Left ventricle myocardium superior (tissue), 1 donor: ENCODE results near the gene CLTCL1. TPM values are rescaled to one million over a fixed set of nuclear protein-coding genes. Genes with fewer than 3 reads are reported as not detected.

Source experiments
- total RNA-seq: library from RNA; stranded (reverse); fragmentation: NEBNext Ultra II Directional; extraction: Animal tissue kit (Norgen Biotek cat#: 25700); gene quantifications from one replicate; pipeline ENCODE4 v1.2.1, GENCODE V29; 2021
- donor health status: DM: no; HTN: yes; CAD: no; lungs with severe emphysema.

The CLTCL1 gene
- total RNA-seq, 1 donor from 2014 or later: 9.6 TPM

Other genes starting within 250 kb of the CLTCL1 start
- gene DGCR2, start 169.3 kb downstream of the CLTCL1 start, total RNA-seq: 33.1 TPM
- gene TSSK2, start 160.4 kb downstream of the CLTCL1 start, total RNA-seq: not detected
- 9.3 TPM for gene ESS2, start 147.1 kb downstream of the CLTCL1 start, total RNA-seq
- gene GSC2, start 141.4 kb downstream of the CLTCL1 start, total RNA-seq: not detected
- 27.8 TPM for gene SLC25A1, start 113.0 kb downstream of the CLTCL1 start, total RNA-seq
- gene HIRA, start 140.0 kb upstream of the CLTCL1 start, total RNA-seq: 18.2 TPM
- 52.7 TPM for gene MRPL40, start 140.8 kb upstream of the CLTCL1 start, total RNA-seq
- gene C22orf39, start 156.0 kb upstream of the CLTCL1 start, total RNA-seq: 68.6 TPM
- 44.5 TPM for gene UFD1, start 187.5 kb upstream of the CLTCL1 start, total RNA-seq
- 0.67 TPM for gene CDC45, start 188.2 kb upstream of the CLTCL1 start, total RNA-seq
- 25.5 TPM for gene CLDN5, start 232.7 kb upstream of the CLTCL1 start, total RNA-seq